Stimulated activated CD4-positive, alpha-beta T cell treated with anti-CD3 and anti-CD28 coated beads, Interleukin-2, amount 100 ng/mL, for 24 hours (primary cell): Measurements from ENCODE around the gene COL23A1.
"Not testable (repeated sequence)": the region's sequence is repeated elsewhere in the genome, so short reads cannot be mapped to it uniquely, and the experiment has no call there.

Experiments used
- DNase-seq, 2 donors: peaks; one replicate each; pipeline ENCODE4 v3.0.0-alpha.2; 2020

The COL23A1 gene

DNA sequence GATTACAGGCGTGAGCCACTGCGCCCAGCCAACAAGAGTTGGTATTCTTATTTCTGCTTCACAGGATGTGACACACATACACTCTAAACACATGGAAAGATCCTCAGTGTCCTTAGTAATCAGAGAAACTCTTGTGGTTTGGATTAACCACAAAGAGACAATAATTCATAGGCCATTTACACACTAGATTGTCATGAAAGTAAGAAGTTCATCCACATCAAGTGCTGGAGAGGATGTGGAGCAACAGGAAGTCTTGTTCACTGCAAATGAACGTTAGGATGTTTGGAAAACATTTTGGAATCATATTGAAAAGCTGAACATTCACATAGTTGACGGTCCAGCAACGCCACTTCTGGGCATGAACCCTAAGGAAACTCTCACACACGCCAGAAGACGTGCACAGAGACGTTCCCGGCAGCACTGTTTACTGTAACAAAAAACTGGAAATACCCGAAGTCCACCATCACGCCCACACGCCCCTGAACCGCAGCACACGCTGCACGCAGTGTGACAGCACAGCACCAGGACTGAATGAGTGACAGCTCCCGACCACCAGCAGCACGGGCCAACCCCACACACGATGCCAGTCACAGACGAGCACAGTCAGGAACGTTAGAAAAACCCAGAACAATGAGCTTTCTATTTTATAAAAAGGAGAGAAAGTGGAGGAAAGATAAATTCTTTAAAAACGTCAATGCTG lies 87.6 kb downstream of the COL23A1 start:
- DNase-seq = no peak

DNA sequence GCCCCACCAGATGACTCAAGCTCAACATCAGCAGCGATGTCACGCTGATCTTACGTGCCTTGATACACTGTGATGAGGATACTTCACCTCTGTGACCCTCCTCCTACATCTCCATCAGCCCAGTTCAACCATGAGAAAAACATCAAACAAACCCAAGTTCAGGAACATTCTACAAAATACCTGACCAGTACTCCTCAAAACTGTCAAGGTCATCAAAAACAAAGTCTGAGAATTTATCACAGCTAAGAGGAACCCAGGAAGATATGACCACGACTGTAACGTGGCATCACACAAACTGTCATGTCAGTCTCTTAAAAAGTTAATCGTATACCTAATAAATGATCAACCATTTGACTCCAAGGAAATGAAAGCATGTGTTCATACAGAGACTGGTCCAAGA lies 90.8 kb downstream of the COL23A1 start:
- no peak for DNase-seq

GRCh38 chr5:178496642-178497041 lies 93.6 kb downstream of the COL23A1 start:
- no peak for DNase-seq

DNA sequence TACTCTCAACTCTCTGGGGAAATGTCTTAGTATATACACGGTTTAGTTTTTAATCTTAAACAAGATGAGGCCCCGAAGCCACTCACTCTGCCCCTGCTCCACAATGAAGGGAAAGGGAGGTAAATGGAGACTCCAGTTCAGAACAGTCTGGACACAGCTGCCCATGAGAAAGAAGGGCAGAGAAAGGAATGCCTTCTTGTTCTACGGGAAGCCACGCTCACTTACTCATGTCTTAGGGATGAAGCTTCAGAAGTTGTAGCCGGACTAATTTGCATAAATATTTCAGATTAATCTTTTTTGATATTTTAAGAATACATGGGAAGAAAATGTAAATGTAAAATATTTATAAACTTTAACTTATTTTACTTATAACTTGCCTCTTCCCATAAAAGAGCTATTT lies 94.0 kb downstream of the COL23A1 start:
- no peak for DNase-seq

GRCh38 chr5:178495706-178496105 lies 94.5 kb downstream of the COL23A1 start:
- no peak for DNase-seq

DNA sequence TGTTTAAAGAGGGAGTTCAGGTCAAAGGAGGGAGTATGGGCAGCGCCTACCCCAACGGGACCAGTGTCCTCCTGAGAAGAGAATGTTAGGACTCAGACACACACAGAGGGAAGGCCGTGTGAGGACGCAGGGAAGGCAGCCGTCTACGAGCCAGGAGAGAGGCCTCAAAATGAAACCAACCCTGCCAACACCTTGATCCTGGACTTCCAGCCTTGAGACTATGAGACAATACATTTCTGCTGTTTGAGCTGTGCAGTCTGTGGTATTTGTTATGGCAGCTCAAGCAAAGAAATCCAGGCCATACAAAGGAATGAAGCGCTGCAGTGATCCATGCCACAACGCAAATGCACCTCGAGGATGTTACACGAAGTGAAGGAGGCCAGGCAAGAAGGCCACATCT lies 97.9 kb downstream of the COL23A1 start:
- DNase-seq = no peak

DNA sequence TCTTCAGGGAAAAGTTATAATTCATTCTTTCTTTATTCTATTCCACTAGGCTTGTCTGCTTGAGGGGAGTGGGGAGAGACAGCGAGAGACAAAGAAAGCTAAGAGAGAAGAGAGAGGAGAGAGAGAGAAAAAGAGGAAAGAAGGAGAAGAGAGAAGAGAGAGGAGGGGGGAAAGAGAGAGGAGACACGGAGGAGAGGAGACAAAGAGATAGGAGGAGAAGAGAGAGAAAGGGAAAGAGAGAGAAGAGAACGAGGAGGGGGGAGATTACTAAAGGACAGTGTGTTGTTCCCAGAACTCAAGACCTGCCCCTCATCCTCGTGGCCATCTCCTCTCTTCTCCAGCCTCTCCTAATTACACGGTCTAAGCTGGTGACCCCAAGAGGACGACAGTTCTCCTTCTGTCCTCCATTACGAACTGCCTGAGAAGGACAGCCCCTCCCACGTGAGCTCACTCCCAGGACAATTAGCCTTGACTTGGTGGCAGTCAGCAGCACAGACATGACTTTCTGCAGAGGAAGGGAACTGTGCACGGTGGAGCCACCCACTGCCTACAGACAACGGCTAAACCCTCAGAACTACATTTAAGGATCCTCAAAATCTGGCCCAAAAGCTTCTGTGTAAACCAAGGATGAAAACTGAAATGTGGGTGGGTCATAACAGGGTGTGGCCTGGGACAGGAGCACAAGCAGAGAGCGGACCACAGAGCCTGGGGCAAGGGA lies 99.1 kb downstream of the COL23A1 start:
- no peak for DNase-seq

DNA sequence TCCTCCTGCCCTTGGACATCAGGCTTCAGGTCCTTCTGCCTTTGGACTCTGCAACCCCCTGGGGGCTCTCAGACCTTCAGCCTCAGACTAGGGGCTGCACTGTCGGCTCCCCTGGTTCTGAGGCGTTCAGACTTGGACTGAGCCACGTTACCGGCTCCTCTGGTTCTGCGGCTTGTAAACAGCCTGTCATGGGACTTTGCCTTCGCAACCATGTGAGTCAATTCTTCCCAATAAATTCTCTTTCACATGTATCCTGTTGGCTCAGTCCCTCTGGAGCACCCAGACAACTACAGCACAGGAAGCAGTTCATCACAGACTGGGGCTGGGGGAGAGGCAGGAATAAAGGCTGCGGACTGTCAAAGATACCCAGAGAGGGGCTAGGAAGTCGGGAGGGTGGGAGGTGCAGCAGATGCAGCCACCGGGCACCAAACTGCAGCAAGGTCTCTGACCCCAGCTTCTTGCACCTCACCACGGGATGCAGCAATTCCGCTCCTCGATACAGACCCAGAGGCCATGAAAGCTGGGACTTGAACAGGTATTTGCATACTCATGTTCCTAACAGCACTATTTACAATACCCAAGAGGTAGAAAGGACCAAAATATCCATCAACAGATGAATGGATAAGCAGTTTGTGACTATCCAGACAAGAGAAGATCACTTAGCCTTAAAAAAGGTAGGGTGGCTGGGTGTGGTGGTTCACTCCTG lies 100.8 kb downstream of the COL23A1 start:
- DNase-seq = no peak

- no peak for DNase-seq
Observed at GRCh38 chr5:178488696-178489095, 101.5 kb downstream of the COL23A1 start.

DNA sequence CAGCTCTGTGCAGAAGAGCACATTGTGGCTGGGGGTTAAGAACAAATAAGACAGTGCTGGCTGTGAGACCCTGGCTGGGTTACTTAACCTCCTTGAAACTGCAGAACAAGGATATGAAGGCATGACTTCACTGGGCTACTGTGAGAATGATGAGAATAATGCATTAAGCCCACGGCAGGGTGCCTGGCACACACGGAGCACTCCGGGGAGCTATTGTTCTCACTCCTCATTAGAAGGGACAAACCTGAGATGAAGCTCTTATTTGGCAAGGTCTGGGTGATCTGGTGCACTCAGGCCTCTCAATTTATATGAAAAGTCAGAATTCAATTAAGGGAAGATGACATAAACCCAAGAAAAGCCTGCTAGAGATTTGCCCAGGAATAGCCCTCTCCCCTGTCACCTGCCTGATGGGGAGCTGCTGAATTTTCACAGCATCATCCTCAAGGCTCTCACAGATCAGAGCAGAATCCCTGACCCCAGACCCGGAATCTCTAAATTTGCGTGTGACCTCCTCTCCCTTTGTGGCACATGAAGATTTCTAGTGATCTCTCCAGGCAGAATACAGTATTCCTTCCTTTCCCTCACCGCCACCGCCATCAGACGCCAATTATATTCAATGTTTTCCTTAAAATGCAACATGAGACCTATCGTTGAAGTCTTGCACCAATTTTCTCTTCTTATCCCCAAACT lies 102.1 kb downstream of the COL23A1 start:
- DNase-seq = no peak

- not testable (repeated sequence) for DNase-seq
Observed at GRCh38 chr5:178486878-178487512, 103.2 kb downstream of the COL23A1 start.

GRCh38 chr5:178486239-178486641 lies 104.0 kb downstream of the COL23A1 start:
- no peak for DNase-seq

- DNase-seq = peak; percentile 30 to 43
Observed at GRCh38 chr5:178483620-178484019, 106.6 kb downstream of the COL23A1 start.

GRCh38 chr5:178479261-178479660 lies 110.9 kb downstream of the COL23A1 start:
- no peak for DNase-seq

DNA sequence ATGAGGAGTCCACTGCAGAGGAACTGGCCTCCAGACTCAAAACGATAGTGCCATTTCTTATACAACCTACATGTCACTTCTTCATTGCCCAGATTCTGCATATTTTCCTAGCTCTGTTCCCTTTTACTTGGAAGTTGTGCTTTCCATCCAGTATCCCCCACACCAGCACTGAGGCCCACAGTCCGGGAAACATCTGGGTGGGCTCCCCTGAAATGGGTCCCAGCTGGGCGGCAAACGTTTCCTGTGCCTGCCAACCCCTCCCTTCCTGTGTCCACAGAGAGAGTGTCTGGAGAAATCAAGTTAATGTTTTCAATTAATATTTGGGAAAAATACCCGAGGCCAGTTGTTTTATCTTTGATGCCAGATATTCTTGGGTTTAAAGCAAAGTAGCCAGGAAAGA lies 111.8 kb downstream of the COL23A1 start:
- no peak for DNase-seq

GRCh38 chr5:178477802-178478201 lies 112.4 kb downstream of the COL23A1 start:
- DNase-seq = no peak

DNA sequence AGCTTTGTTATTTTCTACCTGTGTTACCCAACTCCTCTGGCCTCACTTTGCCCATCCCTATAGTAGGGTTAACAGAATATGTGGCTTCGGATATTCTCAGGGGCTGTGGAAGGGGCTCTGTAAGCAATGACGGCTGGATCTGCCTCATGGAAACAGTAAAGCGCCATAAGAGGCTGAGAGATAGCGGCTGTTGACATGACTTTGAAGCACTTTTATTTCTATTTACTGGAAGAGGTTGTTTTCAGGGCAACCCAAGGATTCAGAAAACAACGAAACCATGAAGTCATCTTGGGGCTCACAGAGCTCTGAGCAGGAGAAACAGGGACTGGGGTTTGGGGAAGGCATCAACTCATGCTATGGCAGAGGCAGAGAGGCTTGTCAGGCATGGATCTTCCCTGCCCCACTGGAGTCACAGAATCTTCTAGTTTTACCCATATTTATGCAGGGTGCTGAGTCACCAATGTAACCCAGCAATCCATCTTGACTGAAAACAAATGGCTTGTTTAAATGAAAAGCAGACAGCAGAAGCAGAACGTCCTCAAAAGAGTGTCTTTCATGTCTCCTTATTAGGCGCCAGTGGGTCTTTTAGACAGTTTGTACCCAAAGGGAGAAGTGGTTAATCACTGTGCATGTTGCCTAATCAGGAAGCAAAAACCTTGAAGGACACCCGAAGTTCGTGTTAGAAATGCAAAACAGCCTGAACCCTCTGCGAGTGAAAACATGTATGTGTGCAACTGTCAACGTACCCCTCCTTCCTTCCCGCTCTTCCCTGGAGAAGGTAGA lies 113.0 kb downstream of the COL23A1 start:
- DNase-seq = no peak

- DNase-seq = no peak
Observed at GRCh38 chr5:178476531-178476930, 113.7 kb downstream of the COL23A1 start.

- no peak for DNase-seq
Observed at GRCh38 chr5:178475422-178475821, 114.8 kb downstream of the COL23A1 start.

GRCh38 chr5:178474562-178475184 lies 115.5 kb downstream of the COL23A1 start:
- DNase-seq = no peak

- no peak for DNase-seq
Observed at GRCh38 chr5:178473854-178474253, 116.3 kb downstream of the COL23A1 start.

GRCh38 chr5:178472138-178472537 lies 118.1 kb downstream of the COL23A1 start:
- DNase-seq = no peak
